GM18526 (cell line): ENCODE results near the gene ANKS1B.

ENCODE experiments used
- POLR2A ChIP-seq: IDR thresholded peaks from 3 replicates; pipeline ENCODE4 v1.6.1; 2011; ENCODE audit not compliant: insufficient read length; ENCODE audit errors: extremely low read depth

The ANKS1B gene

DNA sequence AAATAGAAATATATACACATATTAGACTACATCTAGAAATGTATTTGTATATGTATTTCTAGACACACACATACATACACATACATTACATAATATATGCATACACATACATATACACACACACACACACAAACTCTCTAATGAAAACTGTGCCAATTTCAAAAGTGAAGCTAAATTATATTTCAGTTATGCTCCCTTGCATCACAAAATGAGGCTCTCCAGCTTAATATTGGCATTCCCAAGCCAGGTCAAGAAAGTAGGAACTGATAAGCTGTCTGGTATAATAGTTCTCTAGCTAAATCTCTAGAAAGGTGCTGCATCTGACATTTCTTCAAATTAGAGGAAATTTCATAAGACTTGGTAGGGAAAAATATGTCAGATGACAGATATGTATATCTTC is 280.3 kb downstream of the ANKS1B start:
- no peak for TF ChIP-seq POLR2A

DNA sequence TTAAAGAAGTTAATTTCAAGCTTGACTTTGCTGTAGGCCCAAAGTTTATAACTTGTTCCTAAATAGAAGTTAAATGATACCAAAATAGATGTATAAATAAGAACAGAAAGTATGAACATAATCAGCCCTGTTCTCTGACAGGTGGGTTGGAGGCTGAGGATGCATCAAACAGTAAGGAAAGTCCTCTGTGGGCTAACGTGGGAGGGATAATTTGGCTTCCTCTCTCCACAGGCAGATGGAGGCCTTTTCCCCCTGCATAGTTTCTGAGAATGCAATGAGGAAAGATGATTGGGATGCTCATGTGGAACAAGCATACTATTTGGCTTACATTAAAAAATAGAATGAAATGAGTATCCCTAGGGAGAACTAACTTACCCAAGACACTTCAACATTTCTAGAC is 280.7 kb downstream of the ANKS1B start:
- TF ChIP-seq POLR2A: no peak

DNA sequence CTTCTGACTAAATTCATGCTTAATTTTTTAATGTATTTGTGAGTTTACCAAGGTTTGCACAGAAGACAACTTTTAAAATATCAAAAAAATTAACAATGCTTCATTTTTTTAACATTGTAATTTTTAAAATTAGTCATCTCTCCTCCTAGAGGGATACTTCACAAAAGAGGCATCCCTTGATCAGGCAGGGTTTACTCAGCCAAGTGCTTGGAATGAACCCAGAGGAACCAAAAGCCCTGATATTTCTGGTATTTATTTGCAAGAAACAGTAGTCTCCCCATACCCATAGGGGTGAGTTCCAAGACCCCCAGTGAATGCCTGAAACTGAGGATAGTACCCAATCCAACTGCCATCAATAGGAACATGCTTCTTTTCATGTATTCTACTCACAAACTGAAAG is 284.7 kb downstream of the ANKS1B start:
- TF ChIP-seq POLR2A: no peak

DNA sequence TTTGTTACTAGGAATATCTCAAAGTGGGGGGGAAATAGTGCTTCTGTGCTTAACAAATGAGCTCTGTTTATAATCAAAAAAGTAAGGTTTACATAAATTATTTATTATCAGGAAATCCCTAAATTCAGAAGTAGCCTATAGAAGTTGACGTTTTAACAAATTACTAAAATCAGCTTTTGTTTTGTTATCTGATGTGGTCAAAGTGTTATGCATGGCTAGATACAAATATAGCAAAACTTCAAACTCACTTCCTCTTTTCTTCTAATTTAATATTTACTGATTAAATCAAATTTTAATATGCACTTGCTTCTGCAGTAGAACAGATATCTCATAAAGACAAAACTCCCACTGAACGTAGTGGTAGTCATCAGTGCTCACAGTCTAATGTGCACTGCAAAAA is 289.7 kb downstream of the ANKS1B start:
- no peak for TF ChIP-seq POLR2A

DNA sequence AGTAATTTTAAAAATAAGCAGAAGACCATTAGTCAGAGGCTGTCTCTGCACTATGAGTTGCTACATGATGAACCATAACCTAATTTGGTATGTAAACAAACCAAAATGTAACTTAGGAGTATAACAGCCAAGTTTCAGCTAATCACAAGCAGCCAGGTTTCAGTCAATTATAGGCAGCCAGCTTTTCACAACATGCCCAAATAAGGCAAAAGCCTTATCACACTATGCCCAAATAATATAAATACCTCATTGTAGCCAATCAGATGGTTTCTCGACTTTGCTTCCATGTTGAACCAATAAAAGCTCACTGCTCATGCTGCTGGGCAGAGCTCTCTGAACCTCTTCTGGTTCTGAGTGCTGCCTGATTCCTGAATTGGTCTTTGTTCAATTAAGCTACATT is 298.6 kb downstream of the ANKS1B start:
- no peak for TF ChIP-seq POLR2A

DNA sequence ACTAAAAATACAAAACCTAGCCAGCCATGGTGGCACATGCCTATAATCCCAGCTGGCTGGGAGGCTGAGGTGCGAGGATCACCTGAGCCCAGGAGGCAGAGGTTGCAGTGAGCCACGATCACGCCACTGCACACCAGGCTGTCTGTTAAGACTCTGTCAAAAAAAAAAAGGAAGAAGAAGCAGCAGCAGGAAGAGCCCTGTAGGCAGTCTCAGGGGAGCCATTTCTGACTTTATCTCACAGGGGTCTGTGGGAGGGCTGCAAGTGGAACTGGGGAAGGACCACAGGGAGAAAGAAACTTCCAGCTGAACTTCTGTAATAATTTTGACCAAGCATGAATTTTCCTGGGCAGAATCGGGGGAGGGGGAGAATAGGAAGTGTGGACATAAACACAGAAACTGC is 304.5 kb downstream of the ANKS1B start:
- TF ChIP-seq POLR2A: no peak

DNA sequence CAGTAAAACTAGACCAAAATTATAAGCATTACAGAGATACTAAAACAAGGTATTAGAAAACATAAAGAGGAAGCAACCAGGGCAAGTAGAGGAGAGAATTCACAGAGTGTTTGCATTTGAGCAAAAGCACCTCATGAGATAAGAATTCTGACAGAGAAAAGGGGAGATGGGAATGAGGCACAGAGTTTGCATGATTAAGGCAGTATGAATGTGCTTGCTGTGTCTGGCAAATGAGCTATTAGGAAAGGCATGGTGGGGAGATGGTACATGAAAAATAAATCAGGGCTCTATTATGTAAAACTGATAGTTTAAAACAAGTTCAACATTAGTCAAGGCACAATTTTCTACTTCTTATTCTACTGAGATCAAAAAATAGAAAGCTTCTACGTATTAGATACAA is 314.1 kb downstream of the ANKS1B start:
- no peak for TF ChIP-seq POLR2A

DNA sequence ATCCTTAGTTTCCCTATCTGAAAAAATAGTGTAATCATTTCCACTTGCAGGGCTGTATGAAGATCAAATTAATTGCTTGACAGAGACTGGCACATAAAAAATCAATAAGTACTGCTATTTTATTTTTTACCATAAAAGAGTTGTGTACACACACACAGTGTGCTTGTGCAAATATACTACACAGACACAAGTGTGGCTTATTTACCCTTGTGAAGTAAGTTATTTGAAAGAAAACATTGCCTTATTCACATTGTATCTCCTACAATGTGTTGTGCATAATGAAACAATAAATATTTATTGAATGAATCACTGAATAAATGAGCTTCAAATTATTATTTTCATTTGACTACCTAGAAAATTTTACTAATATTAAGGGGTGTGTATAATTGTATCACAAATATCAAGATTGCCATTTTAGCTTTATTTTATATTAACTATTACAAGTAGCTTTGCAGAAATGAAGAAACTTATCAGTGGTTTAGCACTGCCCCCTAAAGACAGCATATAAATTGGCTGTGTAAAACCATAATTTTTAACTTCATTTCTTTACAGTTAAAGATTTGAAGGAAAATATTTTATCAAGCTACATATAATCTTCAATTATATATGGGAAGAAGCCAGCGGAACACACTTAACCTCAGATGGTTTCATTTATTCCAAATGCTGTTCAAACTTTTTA is 325.9 kb downstream of the ANKS1B start:
- no peak for TF ChIP-seq POLR2A

DNA sequence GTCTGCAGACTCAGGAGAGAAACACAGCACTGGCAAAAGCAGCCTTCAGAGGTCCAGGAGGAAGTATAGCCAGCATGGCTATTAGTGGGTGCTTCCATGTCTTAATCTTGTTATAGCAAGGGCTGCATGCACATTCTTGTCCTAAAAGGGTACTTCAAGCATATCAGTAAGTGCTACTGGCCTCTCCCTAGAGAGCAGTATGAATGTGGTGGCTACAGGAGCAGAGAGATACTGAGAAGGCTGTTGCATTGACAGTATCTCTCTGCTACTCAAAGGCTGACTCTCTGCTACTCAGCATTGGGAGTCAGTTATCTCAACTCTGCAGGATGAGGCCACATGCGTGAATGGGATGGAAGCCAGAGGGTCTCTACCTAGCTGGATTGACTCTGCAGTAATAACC is 335.2 kb downstream of the ANKS1B start:
- TF ChIP-seq POLR2A: no peak

DNA sequence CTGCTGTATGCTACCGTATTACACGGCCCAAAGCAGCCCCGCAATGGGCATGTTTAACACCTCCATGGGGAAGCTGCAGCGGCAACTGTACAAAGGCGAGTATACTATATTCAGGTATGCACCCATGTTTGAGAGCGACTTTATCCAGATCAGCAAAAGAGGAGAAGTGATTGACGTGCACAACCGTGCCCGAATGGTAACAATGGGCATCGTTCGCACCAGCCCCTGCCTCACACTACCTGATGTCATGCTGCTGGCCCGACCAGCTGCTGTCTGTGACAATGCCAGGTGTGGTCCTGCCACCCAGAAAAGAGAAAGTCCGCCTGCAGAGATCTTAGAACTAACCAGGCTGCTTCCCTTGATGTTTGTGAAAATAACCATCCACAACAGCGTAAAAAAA is 336.6 kb downstream of the ANKS1B start:
- no peak for TF ChIP-seq POLR2A

DNA sequence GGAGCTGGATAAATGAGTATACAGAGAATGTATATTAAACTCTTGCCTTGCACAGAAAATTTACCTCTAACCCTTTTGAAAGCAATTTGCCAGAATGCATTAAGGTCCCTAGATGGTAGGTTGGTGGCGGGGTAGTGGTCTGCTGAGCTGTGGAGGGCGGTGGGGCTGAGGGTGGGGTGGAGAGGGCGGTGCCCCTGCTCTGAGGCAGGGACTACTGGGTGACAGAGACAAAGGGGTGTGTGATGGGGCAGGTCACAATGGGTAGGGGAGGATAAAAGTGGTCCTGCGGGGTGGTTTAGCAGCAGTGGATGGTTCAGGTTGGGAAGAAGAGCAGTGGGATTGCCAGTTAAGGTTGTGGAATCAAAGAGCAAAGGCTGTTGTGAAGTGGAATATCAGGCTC is 337.3 kb downstream of the ANKS1B start, which contains the start of gene GARIN6:
TSS of gene GARIN6 (plus strand) at position 301 of the 400 bp plus-strand sequence. CDS start 422 bp downstream, outside the sequence.
- TF ChIP-seq POLR2A: no peak

DNA sequence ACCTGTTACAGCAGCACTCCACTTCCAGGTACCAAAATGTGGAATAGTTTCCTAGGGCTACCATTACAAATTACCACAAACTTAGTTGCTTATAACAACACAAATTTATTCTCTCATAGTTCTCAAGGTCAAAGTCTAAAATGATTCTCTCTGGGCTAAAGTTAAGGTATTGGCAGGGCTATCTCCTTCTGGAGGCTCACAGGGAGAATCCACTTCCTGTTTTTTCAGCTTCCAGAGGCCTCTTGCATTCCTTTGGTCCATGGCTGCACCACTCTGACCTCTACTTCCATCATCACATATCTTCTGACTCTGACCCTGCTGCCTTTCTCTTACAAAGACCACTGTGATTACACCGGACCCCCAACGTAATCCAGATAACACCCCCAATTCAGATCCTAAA is 340.1 kb downstream of the ANKS1B start:
- no peak for TF ChIP-seq POLR2A

DNA sequence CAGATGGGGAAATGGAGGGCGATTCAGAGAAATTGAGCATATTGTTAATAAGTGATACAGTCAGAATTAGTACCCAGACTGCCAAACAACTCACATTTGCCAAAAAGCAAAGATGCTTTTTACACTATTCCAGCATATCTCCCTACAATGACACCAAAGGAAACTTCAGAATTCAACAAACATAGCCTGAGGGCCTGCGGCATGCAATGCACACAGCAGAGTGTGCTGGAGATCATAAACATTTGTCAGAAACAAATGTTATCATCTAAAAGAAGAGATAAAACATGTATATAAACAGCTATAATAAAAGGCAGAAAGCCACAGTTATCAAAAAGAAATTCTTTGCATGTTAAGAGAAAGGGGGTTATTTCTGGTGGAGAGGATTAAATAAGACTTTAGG is 357.3 kb downstream of the ANKS1B start:
- no peak for TF ChIP-seq POLR2A

DNA sequence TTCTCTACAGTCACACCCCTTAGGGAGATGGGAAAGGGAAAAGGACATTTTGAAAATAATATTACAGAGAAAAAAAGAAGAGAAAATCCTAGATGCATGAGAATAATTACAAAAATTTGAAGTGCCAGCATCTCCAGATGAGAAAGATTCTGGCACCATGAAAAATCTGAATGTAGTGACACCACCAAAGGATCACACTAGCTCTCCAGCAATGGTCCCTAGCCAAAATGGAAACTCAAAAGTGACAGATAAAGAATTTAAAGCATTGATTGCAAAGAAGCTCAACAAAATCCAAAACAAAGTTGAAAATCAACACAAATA is 364.6 kb downstream of the ANKS1B start:
- no peak for TF ChIP-seq POLR2A

DNA sequence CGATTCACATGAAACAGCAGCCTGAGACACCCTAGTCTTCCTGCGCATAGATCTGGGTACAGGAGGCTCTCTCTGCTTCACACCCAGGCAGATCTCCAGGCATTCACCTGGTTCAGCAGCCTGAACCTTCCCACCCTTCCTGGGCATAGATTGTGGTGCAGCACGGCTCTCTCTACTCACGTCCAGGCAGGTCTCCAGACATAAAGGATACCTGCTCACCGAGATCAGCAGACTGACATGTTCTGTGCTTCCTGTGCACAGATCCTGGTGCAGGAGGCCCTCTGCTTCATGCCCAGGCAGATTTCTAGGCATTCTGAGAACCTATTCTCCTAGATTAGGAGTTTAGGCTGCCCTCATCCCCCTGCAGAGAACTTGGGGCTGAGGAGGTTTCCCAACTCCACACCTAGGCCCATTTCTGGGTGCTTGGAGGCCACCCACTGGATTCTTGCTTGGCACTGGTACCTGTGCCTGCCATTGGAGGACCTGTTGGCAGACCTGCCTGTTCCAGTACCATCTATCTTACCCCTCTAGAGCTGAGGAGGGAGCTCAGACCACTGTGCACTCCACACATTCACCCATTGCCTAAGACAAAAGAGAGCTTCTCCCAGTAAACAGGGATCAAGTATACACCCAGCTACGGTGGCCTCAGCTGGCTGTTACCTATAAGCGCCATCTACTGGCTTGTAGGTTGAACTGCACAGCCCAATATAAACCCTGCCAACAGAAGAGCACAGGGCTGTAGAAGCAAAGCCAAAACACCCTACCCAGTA is 365.2 kb downstream of the ANKS1B start:
- no peak for TF ChIP-seq POLR2A

DNA sequence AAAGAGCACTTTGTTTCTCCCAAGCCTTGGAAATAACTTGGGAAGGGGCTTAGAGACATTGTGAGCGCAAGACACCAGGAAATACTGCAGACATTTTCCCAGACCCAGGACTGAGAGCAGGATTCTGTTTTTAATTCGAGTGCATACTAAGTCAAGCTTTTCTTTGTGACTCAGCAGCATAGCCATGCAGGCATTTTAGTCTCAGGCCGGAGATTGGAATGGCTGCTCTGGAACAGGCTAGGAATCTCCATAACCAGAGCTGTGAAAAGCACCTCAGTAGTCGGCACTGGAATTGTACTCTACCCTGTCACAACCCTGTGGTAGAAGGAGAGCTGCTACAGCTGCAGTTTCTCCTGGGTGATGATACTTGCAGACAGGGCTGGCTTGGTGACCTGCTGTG is 366.1 kb downstream of the ANKS1B start:
- TF ChIP-seq POLR2A: no peak

DNA sequence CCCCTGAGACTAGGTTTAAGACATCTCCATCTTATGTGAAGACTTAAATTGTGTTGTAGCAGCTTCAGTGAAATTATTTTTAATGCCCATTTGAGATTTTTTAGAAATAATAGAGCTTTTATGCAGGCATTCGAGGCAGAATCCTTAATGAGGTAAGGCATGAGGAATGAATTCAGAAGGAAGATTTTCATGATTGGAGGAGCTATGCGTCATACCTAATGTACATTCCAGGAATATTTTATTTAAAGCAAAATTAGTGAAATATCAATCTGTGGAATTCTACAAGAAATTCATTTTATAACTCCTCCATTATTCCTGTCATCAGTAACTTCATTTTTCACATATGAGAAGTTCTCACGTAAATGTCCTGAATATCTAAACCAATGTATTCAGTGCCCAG is 373.1 kb downstream of the ANKS1B start:
- TF ChIP-seq POLR2A: no peak

DNA sequence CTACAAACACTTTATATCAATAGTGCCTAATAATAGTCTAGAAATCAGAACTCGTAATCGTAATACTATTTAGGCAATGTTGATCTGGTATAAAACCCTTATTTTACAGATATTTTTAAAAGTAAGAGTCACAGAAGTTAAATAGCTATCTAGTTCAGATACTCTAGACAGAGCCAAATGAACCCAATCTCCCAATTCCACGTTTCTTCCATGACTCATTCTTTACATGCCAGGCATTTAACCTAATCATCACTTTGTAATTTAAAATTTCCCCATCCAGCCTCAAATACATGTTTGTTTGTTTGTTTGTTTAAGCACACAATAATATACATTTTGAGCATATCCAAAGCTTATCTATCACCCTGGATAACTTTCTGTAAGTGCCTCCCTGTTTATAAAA is 373.6 kb downstream of the ANKS1B start:
- no peak for TF ChIP-seq POLR2A
